Mammary microvascular endothelial cell (primary cell): ENCODE results near the gene PORCN. TPM values are rescaled to one million over a fixed set of nuclear protein-coding genes. Genes with fewer than 3 reads are reported as not detected.

Experiments
- total RNA-seq: library from RNA; depleted of rRNA; stranded (reverse); fragments of >200 nt; gene quantifications from 2 replicates; pipeline ENCODE4 v1.2.3, GENCODE V29; 2015

Gene PORCN
- total RNA-seq, result 8.1 and 12.7 TPM in 2 replicates

GRCh38 chrX:48508400-48509244, at the start of gene PORCN:
Gene PORCN (plus strand): TSS chrX:48508992. CDS start chrX:48509821, 829 bp downstream.

DNA sequence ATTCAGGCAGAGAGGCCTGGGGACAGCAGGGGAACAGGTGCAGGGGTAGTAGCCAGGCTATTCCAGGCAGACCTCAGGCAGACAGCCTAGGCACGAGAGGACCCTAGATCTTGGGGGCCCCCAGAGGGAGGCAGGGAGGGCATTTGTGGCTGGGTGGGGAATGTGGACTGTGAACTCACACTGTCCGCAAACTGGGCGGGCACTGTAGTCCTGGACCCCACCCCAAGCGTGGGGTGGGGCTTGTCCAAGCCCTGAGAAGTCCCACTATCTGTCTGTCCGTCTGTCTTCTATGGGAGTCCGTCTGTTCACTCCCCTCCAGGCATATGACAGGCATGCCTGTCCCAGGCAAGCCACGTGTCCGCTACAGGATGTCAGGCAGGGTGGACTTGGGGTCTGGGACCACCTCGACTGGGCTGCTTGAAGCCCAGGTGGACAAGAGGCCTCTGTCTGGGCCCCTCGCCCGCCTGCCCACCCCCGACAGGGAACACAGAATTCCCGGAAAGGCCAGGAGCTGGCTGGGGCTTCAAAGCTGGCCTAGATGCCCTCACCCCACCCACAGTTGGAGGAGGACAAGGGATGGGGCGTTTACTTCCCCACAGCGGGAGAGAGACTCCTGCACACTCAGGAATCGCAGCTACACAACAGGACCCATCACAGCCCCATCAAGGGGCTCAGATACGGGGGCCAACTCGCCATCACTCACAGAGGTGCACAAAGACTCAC, 38.5 kb upstream of the PORCN start, which contains the start of gene SLC38A5:
SLC38A5 (minus strand) TSS at position 151 of the 723 bp plus-strand sequence. CDS start 2,336 bp downstream, outside the sequence.

GRCh38 chrX:48475774-48476577, 32.8 kb upstream of the PORCN start, which contains the start of gene FTSJ1:
Gene FTSJ1 (plus strand): TSS chrX:48476199. CDS start chrX:48478048, 1,849 bp downstream.

GRCh38 chrX:48521353-48522243, 12.8 kb downstream of the PORCN start, which contains the start of gene EBP:
Gene EBP (plus strand): TSS chrX:48521808. CDS start chrX:48523772, 1,964 bp downstream.

DNA sequence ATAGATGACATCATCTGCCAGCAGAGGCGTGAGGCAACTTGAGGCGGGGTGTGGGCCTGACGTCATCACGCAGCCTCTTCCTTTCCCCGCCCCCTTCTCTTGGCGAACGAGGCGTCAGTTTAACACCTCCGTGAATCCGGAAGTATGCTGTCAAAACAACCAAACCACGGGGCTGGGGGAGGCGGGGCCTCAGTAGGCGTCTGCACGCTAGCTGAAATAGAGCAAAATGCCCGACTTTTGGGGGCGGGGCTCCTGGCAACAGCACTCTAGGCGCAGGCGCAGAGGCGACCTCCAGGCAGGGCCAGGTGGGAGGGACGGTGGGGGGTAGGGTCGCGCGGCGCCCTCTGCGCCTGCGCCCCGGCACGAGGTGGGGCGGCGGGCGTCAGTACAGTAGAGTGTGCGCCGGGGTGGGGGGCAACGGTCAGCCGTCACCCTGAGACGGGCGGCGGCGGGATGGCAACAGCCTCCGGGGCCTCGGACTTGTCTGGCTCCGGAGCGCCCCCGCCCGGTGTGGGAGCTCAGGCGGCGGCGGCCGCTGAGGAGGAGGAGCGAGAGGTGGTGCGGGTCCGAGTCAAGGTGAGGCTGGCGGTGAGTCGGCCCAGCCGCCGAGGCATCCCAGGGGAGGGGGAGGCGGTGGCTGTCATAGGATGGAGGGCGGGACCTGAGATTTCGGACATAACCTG, 30.7 kb downstream of the PORCN start, which contains the start of gene TBC1D25:
TBC1D25 (plus strand) TSS at position 370 of the 683 bp plus-strand sequence; CDS start at position 454, 84 bp downstream.

Other genes starting within 250 kb of the PORCN start
- gene SSX3, start 152.3 kb upstream of the PORCN start, total RNA-seq, result not detected in 2 replicates
- gene SSX4, start 125.5 kb upstream of the PORCN start, total RNA-seq, result not detected in 2 replicates
- not detected in 2 replicates for gene SSX4B, start 97.0 kb upstream of the PORCN start, total RNA-seq
- 32.2 and 39.8 TPM in 2 replicates for gene SLC38A5, start 38.7 kb upstream of the PORCN start, total RNA-seq
- 81.1 and 84.4 TPM in 2 replicates for gene FTSJ1, start 32.8 kb upstream of the PORCN start, total RNA-seq
- gene EBP, start 12.8 kb downstream of the PORCN start, total RNA-seq, result 70.2 and 79.9 TPM in 2 replicates
- gene TBC1D25, start 30.7 kb downstream of the PORCN start, total RNA-seq, result 8.8 and 9.7 TPM in 2 replicates
- 328 and 351 TPM in 2 replicates for gene RBM3, start 65.5 kb downstream of the PORCN start, total RNA-seq
- 138 and 155 TPM in 2 replicates for gene WDR13, start 88.5 kb downstream of the PORCN start, total RNA-seq
- gene WAS, start 174.8 kb downstream of the PORCN start, total RNA-seq, result 0.13 TPM in 1 of 2 replicates, not detected in the other
- gene SUV39H1, start 187.7 kb downstream of the PORCN start, total RNA-seq, result 17.7 and 17.8 TPM in 2 replicates